ENCODE results near the gene COL21A1. TPM values are rescaled to one million over a fixed set of nuclear protein-coding genes. Genes with fewer than 3 reads are reported as not detected.
"Not testable (repeated sequence)": the region's sequence is repeated elsewhere in the genome, so short reads cannot be mapped to it uniquely, and the experiment has no call there.

COL21A1 gene
- polyA plus RNA-seq, 1 donor from 2014 or later: not detected

GRCh38 chr6:56260593-56260992 is 13.2 kb upstream of the COL21A1 start:
- not testable (repeated sequence) for H3K27me3 Mint-ChIP-seq, H3K9me3 Mint-ChIP-seq, H3K27ac Mint-ChIP-seq, H3K4me1 Mint-ChIP-seq, H3K36me3 Mint-ChIP-seq, H3K4me3 Mint-ChIP-seq

GRCh38 chr6:56259234-56260077 is 12.1 kb upstream of the COL21A1 start:
- Mint-ChIP-seq H3K9me3 (peaks cover 0 to 3% (median 0%) of the 10 kb centered on the region in 3 donors), H3K27ac (no peak overlapping the region), H3K36me3 (no peaks in the 10 kb centered on the region)

DNA sequence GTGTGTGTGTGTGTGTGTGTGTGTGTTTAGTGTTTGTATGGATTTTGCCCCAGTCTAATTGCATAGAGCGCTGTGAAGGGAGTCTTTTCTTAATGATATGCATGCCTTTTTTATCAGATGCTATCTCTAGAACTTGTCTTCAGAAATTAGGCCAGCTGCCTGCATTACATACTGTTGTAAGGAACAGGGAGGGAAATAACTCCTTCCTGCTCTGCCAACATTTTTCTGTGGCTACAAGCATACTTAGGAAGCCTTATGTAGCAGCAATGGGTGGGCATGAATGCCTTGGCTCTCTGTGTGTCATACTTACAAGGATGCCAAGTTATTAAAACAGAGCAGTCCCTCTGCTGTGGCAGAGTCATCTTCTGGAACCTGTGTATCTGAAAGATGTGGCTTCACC is 8.0 kb upstream of the COL21A1 start:
- H3K4me3 Mint-ChIP-seq: no peak overlapping the region
- H3K27ac Mint-ChIP-seq: no peak overlapping the region
- H3K36me3 Mint-ChIP-seq: no peaks in the 10 kb centered on the region
- no peaks in the 10 kb centered on the region for H3K27me3 Mint-ChIP-seq
- H3K4me1 Mint-ChIP-seq: no peaks in the 10 kb centered on the region
- H3K9me3 Mint-ChIP-seq: no peaks in the 10 kb centered on the region

More at GRCh38 chr6:56259234-56260077, 12.1 kb upstream of the COL21A1 start:
- Mint-ChIP-seq H3K27me3 (no peaks in the 10 kb centered on the region), H3K4me3 (no peak overlapping the region), H3K4me1 (peaks cover 0 to 2% (median 0%) of the 10 kb centered on the region in 3 donors)

- Mint-ChIP-seq H3K9me3 (peaks cover 0 to 4% (median 2%) of the 10 kb centered on the region in 3 donors), H3K36me3 (no peaks in the 10 kb centered on the region), H3K4me1 (no peaks in the 10 kb centered on the region), H3K27ac (no peak overlapping the region), H3K27me3 (no peaks in the 10 kb centered on the region), H3K4me3 (no peak overlapping the region)
Observed at GRCh38 chr6:56250266-56250665, 2.9 kb upstream of the COL21A1 start.

GRCh38 chr6:56247654-56248122 is 308 bp upstream of the COL21A1 start:
- Mint-ChIP-seq H3K9me3 (peaks cover 0 to 4% (median 4%) of the 10 kb centered on the region in 3 donors), H3K4me1 (no peaks in the 10 kb centered on the region), H3K36me3 (no peaks in the 10 kb centered on the region), H3K4me3 (no peak overlapping the region), H3K27ac (no peak overlapping the region), H3K27me3 (no peaks in the 10 kb centered on the region)

DNA sequence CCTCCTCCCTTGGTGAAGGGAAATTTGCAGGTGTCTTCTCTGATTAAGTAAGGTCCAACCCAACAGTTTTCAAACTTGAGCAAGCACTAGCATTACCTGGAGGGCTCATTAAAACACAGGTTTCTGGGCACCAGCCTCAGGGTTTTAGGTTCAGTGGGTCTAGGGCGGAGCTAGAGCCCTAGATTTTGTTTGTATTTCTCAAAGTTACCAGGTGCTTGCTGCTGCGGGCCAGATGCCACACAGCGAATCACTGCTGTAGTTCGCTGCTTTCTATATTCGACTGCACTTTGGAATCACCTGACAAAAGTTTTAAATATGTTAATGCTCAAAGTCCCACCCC is 869 bp downstream of the COL21A1 start:
- Mint-ChIP-seq H3K27ac (no peak overlapping the region), H3K9me3 (peaks cover 0 to 4% (median 4%) of the 10 kb centered on the region in 3 donors), H3K36me3 (no peaks in the 10 kb centered on the region), H3K4me1 (no peaks in the 10 kb centered on the region), H3K27me3 (no peaks in the 10 kb centered on the region), H3K4me3 (no peak overlapping the region)

DNA sequence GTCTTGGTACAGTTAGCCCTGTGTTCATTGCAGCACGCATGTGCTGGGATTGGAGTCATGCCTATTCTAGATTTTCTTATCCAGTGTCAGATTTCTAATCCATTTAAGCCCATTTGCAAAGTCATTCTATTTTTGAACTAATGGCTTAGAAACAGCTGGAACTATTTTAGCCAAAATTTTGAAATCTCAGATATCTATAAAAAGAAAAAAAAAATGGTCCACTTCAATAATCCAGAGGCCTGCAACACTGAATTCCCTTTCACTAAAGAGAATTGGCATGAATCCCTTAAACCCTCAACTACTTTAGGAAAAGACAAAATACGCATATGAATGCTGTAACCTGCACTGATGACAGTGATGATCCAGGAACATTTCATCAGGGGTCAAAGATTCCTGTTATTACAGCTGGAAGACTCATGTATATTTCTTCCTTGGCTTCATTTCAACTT is 1.5 kb downstream of the COL21A1 start:
- no peaks in the 10 kb centered on the region for H3K4me1 Mint-ChIP-seq
- no peak overlapping the region for H3K4me3 Mint-ChIP-seq
- no peaks in the 10 kb centered on the region for H3K27me3 Mint-ChIP-seq
- H3K9me3 Mint-ChIP-seq: peaks cover 0 to 4% (median 4%) of the 10 kb centered on the region in 3 donors
- no peaks in the 10 kb centered on the region for H3K36me3 Mint-ChIP-seq
- no peak overlapping the region for H3K27ac Mint-ChIP-seq

GRCh38 chr6:56244528-56245253 is 2.7 kb downstream of the COL21A1 start:
- no peak overlapping the region for H3K4me3 Mint-ChIP-seq
- no peak overlapping the region for H3K27ac Mint-ChIP-seq
- peaks cover 0 to 4% (median 4%) of the 10 kb centered on the region in 3 donors for H3K9me3 Mint-ChIP-seq
- no peaks in the 10 kb centered on the region for H3K27me3 Mint-ChIP-seq
- peaks cover 0 to 2% (median 0%) of the 10 kb centered on the region in 3 donors for H3K4me1 Mint-ChIP-seq
- H3K36me3 Mint-ChIP-seq: no peaks in the 10 kb centered on the region

- peaks cover 0 to 2% (median 0%) of the 10 kb centered on the region in 3 donors for H3K4me1 Mint-ChIP-seq
- peaks cover 0 to 4% (median 4%) of the 10 kb centered on the region in 3 donors for H3K9me3 Mint-ChIP-seq
- no peak overlapping the region for H3K27ac Mint-ChIP-seq
Observed at GRCh38 chr6:56244089-56244488, 3.3 kb downstream of the COL21A1 start.

DNA sequence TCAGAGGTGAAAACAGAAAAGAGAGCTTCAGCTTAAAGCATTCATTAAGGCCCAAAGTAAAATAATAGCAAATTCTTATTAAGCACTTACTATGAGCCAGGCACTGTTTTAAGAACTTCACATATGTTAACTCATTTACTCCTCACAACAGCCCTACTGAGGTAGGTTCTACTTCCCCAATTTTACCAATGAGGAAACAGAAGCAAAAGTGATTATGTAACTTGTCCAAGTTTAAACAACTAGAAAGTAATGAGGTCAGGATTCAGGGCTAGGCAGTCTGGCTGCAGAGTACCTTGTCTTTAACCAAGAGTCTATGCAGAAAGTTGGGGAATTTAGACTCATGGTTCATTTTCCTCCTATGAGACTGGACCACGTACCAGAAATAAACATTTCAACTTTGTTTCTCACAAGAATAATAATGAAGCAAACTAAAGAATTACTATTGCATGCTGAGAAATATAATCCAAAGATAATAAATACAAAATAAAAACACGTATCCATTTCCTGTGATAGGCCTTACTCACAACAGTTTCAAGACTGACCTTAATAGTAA is 3.8 kb downstream of the COL21A1 start:
- H3K27ac Mint-ChIP-seq: no peak overlapping the region
- H3K9me3 Mint-ChIP-seq: peaks cover 0 to 4% (median 4%) of the 10 kb centered on the region in 3 donors
- no peaks in the 10 kb centered on the region for H3K36me3 Mint-ChIP-seq
- H3K27me3 Mint-ChIP-seq: no peaks in the 10 kb centered on the region
- H3K4me3 Mint-ChIP-seq: no peak overlapping the region
- H3K4me1 Mint-ChIP-seq: peaks cover 0 to 2% (median 0%) of the 10 kb centered on the region in 3 donors

More at GRCh38 chr6:56244089-56244488, 3.3 kb downstream of the COL21A1 start:
- Mint-ChIP-seq H3K27me3 (no peaks in the 10 kb centered on the region), H3K4me3 (no peak overlapping the region), H3K36me3 (no peaks in the 10 kb centered on the region)

- Mint-ChIP-seq H3K4me3 (no peak overlapping the region), H3K27ac (no peak overlapping the region), H3K4me1 (peaks cover 0 to 2% (median 0%) of the 10 kb centered on the region in 3 donors), H3K36me3 (no peaks in the 10 kb centered on the region), H3K9me3 (peaks cover 0 to 2% (median 1%) of the 10 kb centered on the region in 3 donors), H3K27me3 (no peaks in the 10 kb centered on the region)
Observed at GRCh38 chr6:56242346-56242745, 5.0 kb downstream of the COL21A1 start.

GRCh38 chr6:56241124-56241802 is 6.1 kb downstream of the COL21A1 start:
- H3K27me3 Mint-ChIP-seq: no peaks in the 10 kb centered on the region

GRCh38 chr6:56238352-56238751 is 9.0 kb downstream of the COL21A1 start:
- no peak overlapping the region for H3K27ac Mint-ChIP-seq
- no peak overlapping the region for H3K4me3 Mint-ChIP-seq
- peaks cover 0 to 1% (median 0%) of the 10 kb centered on the region in 3 donors for H3K9me3 Mint-ChIP-seq
- no peaks in the 10 kb centered on the region for H3K36me3 Mint-ChIP-seq
- no peaks in the 10 kb centered on the region for H3K27me3 Mint-ChIP-seq
- peaks cover 0 to 2% (median 0%) of the 10 kb centered on the region in 3 donors for H3K4me1 Mint-ChIP-seq

More at GRCh38 chr6:56241124-56241802, 6.1 kb downstream of the COL21A1 start:
- Mint-ChIP-seq H3K36me3 (no peaks in the 10 kb centered on the region), H3K9me3 (peaks cover 0 to 2% (median 1%) of the 10 kb centered on the region in 3 donors), H3K4me1 (peaks cover 0 to 2% (median 0%) of the 10 kb centered on the region in 3 donors), H3K27ac (no peak overlapping the region), H3K4me3 (no peak overlapping the region)

DNA sequence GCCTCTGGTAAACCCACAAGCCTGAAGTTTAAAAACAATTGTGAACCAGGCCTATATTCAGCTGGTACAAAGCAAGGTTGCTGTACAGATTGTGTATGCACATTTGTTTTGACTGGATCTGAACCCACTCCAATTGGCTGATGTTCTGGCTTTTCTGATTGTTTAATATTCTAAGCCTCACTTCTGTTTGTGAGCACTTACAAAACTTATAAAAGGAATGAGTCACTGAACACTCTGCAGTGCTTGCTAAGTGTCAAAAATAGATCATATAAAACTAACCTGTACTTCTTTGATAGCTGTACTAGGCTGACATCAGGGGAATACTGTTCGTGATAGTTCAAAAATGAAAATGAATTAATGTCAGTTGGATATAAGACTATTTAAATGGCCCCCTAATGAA is 12.1 kb downstream of the COL21A1 start:
- Mint-ChIP-seq H3K27me3 (no peaks in the 10 kb centered on the region), H3K27ac (no peak overlapping the region), H3K4me1 (no peaks in the 10 kb centered on the region), H3K9me3 (peaks cover 0 to 1% (median 0%) of the 10 kb centered on the region in 3 donors), H3K4me3 (no peak overlapping the region), H3K36me3 (no peaks in the 10 kb centered on the region)

All from IgD-negative memory B cell (primary cell).